HG03159 (cell line): ENCODE data around the gene CRISPLD2.
"Not testable (repeated sequence)": the region's sequence is repeated elsewhere in the genome, so short reads cannot be mapped to it uniquely, and the experiment has no call there.

Experiments used
- ATAC-seq: cut with Tn5 transposase; IDR thresholded peaks from one replicate; pipeline ENCODE4 v1.9.1; 2021; ENCODE audit warnings: mild to moderate bottlenecking, moderate library complexity; ENCODE audit not compliant: unreplicated experiment

Gene CRISPLD2

DNA sequence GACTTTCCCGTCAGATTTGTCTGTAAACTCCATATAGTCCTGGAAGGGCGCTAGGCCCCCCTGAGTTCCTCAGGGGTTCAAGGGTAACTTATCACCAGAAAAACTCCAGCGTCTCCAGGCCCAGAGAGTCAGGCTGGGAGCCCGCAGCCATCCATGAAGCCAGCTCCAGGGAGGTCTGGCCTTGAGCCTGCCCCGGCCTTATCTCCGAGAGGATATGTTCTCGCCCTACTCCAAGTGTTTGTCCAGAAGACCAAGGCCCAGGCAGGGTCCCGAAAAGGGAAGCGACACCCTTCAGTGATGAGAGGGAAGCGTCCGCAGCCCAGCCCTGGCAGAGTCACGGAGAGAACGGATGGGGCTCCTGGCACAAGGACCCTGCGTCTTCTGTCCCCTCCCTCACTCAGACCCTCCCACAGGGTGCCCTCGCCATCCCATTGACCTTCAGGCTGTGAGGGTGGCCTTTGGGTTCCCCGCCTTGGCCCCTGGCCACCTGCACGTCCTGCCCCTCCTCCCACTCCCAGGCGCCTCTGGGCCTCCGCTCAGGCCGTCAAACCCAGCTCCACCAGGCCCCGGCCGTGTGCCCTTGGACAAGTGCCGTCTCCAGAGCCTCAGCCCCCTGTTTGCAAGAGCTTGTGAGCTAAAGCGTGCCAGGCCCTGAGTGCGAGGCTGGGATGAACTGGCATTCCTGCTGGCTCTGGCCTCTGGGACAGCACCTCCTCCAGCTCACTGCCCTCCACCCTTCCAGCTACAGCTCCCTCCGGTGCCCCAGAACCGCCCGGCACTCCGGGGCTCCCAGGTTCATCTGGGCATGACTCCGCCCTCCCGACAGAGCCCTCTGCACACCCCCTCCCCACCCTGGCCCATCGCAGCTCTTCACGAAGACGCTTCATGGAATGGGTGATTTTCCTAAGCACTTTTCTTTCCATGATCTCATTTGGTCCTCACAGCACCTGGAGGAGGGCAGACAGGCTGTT is 108.1 kb downstream of the CRISPLD2 start:
- no peak for ATAC-seq

DNA sequence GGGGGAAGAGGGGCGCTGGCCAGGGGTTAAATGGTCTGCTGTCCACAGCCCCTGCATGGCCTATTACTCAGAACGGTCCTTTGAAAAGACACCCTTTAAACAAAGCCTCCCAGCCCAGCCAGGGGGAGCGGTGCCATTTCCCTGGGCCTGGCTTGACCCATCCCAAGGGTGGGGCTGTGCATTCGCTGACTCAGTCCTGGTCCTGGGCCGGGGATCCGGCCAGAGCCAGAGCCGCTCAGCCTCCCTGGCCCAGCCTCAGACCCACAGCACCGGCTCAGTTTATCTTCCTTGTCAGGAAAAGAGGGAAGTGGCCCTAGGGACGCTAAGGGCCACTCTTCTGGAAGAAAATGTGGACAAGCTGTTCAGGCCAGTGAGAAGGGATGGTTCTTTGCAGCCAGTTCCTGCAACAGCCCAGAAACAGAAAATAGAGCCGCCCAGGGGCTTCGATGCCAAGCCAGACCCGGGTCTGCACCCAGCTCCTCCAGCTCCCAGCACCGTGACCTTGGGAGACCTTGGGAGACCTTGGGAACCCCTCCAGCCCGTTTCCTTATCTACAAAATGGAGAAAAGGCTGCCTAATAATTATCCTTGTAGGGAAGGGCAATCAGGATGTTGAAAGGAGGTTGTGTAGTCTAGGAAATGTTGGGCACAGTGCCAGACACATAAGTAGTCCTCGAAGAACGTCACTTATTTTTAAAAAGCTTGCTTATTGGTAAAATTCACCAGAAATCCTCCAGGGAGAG is 109.1 kb downstream of the CRISPLD2 start:
- ATAC-seq, result no peak

DNA sequence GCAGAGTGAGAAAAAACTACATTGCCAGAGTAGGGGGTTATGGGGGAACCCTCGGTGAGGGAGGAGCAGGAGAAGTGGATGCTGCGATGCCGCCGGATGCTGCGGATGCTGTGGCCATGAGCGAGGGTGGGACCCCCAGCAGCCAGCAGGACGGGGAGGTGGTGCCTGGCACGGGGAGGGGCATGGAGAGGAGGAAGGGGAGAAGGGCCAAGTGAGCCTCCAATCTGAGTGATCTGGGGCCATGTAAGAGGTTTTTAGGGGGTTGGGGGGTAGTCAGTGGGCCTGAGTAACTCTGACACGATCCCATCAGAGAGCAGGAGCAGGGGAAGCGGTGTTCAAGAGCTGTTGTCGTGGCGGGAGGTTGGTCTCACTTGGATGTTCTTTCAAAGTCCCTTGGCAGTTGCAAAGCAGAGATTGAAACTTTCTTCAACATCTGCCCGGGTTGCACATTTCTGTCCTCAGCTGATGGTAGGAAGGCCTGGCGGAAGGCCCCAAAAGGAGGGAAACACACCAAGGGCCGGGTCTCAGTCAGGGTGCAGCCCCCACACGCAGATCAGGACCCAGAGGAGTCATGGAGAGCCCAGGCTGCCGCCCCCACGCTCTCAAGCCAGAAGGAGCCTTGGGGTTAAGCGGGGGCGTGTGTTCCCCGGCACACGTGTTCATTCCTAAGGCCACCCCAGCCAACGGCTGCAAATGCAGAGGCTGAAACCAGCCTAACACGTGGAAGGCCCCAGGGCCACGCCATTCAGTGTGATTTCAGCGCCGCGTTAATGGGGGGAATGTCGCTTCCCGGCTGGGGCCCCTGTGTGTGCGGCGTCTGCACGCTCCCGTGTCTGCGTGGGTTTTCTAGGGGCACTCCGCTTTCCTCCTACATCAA is 109.9 kb downstream of the CRISPLD2 start:
- ATAC-seq, result no peak

DNA sequence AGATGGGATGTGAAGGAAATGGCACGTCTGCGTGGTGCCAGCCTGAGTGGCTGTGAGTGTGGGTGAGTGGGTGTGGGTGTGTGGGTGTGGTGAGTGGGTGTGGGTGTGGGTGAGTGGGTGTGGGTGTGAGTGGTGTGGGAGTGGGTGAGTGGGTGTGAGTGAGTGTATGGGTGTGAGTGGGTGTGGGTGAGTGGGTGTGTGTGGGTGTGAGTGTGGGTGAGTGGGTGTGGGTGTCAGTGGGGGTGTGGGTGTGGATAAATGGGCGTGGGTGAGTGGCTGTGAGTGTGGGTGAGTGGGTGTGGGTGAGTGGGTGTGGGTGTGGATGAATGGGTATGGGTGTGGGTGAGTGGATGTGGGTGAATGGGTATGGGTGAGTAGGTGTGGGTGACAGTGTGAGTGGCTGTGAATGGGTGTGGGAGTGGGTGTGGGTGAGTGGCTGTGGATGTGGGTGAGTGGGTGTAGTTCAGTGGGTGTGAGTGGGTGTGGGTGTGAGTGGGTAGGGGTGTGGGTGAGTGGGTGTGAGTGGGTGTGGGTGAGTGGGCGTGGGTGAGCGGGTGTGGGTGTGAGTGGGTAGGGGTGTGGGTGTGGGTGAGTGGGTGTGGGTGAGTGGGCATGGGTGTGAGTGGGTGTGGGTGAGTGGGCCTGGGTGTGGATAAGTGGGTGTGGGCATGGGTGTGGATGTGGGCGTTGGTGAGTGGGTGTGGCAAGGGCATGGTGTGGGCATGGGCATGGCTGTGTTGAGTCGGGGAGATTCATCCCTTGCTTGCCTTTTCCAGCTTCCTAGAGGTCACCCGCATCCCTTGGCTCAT is 110.7 kb downstream of the CRISPLD2 start:
- ATAC-seq, result no peak

DNA sequence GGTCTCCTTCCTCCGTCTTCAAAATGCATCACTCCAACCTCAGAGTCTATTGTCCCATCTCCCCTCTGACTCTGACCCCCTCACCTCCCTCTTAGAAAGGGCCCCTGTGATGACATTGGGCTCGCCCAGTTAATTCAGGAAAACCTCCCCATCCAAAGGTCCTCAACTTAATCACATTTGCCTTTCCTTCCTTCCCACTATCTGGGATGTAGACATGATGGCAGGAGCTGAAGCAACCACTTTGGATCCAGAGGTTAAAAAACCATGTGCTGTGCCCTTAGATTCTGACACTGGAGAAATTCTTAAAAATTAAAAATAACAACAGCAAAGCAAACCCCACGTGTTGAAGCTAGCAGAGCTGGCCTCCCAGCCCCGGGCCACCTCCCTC is 111.3 kb downstream of the CRISPLD2 start:
- ATAC-seq, result no peak

DNA sequence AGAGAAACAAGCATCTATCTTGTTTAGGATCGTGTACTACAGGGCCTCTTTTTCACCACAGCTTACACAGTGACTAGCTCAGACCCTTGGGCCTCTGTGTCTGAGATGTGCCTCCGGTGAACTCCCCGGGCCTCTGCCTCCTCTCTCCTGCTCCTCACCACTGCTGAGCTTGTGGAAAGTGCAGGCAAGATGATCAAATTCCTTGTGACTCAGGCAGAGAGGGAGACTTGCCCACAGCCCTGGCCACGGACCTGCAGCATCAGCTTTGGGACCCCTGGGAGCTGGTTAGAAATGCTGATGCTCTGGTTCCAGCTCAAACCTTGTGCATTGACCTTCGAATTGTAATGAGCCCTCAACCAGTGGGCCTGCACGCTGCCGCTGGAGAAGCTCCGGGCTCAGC is 111.7 kb downstream of the CRISPLD2 start:
- ATAC-seq, result no peak

DNA sequence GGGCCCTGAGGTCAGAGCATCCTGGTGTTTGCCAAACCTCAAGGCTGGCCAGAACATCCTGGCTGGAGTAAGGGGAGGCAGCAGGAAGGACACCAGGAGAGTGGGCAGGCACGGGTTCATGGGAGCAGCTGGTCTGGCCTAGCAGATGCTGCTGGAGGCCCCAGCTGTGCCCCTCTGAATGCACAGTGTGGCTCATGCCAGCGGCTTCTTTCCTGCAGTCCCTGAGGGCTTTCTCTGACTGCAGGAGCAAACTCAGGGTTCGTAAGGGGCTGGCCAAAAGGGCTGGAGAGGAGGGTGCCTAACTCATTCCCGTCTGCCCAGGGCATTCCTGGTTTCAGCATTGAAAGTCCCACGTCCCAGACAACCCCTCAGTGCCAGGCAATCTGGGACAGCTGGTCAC is 112.9 kb downstream of the CRISPLD2 start:
- no peak for ATAC-seq

DNA sequence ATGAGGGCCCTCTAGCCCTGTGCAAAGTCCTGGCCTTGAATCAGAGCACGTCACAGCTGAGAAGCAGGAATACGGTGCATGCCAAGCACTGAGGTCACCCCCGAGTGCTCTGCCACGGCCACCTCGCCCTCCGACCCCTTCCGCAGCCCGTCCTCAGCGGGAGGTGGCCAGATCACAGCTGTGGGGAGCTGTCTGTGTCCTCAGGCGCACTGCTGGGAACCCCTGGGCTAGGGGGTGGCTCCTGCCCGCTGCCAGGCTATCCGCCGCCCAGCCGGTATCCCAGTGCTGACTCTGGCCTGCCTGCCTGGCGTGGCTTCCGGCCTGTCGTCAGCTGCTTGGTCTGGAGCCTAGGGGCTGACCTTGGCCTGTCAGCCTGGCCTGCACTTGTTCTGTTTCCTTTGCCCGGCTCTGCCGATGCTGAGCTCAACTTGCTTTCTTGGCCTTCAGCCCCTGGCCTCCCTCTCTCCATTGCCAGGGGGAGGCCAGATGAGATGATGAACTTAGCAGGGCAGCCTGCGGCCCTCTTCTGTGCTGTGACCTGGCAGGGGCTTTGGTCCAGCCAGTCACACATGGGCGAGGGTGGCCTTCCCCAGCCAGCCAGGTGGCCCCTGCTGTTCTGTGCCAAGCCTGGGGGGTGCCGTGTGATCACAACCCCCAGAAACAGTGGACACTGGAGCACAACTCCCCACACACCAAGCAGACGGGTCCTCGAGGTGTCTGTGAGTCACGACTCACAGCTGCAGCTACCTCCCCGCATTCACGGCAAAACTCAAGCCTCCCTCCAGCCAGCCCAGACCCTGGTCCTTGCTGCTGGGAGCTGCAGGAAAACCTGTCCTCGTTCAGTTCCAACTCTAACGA is 114.2 kb downstream of the CRISPLD2 start:
- no peak for ATAC-seq

DNA sequence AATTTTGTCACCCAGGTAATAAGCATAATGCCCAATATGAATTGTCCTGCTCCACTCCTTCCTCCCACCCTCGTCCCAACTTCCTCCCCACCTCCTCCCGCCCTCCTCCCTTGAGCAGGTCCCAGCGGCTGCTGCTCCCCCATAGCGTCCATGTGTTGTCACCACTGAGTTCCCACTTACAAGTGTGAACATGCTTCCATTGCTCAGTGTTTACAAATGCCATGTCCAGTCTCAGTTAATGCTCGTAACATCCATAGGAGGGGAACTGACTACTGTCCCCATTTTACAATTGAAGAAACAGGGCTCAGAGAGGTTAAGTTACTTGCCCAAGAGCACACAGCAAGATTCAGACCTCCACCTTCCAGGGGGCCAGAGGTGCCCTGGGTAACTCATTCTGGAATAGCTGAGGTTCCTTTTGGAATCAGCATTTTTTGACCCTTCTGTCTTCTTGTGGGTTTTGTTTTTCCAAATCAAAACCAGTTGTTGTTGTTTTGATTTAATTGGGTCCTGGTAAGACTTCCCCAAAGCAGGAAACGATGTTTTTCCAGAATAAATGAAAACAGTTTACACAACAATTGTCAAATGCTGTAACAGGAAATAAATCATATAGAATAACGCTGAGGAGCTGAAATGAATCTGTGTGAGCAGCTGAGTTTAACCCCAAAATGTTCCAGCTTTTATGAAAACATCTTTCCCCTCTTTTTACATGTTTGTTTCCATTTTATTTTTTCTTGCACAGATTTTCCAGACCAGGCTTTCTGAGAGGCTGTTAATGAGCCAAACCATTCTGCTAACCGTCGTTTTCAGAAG is 117.6 kb downstream of the CRISPLD2 start:
- no peak for ATAC-seq

DNA sequence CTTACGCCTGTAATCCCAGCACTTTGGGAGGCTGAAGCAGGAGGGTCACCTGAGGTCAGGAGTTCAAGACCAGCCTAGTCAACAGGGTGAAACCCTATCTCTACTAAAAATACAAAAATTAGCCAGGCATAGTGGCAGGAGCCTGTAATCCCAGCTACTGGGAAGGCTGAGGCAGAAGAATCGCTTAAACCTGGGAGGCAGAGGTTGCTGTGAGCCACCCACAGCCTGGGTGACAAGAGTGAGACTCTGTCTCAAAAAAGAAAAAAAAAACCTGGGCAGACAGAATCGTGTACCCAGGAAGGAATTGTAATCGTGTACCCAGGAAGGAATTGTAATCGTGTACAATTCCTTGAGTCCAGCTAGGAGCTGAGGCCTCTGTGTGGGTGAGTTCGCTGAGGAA is 118.8 kb downstream of the CRISPLD2 start:
- ATAC-seq, result not testable (repeated sequence)

DNA sequence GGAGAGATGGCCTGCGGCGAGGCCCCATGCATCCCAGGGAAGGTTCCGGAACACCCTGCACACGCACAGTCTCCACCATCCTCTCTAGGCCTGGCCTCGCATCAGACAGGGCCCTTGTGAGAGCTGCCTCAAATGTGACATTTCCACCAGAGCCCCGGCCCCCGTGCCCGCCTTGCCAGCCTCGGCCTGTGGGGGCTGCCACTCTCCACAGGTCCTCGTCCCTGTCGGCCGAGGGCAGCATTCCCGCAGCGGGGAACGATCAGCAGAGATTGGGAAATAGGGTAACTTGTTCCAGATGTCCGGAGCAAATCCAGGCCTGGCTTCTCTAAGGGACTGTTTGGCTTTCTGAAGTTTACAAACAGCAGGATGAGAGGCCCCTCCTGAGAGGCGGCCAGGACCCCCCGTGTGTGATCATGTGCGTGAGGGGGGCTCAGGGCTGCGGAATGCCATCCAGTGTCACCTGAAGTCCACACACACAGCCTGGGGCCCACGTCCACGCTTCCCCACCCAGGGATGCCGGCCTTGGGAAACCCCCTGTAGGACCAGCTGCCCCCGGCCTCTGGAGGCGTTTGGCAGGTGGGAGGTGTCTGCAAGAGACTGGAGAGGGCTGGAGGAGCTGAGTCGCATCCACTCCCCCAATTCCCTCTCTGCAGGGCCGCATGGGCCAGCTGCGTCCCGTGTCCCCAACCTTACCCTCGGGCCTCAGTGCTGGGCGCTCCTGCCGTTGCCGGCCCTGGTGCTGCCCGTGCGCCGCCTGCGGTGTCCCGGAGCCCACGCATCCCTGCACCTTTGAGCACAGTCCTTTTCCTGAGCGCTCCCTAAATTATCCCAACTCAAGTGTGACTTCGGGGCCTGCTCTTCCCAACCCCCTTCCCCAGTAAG is 121.1 kb downstream of the CRISPLD2 start:
- ATAC-seq, result no peak

DNA sequence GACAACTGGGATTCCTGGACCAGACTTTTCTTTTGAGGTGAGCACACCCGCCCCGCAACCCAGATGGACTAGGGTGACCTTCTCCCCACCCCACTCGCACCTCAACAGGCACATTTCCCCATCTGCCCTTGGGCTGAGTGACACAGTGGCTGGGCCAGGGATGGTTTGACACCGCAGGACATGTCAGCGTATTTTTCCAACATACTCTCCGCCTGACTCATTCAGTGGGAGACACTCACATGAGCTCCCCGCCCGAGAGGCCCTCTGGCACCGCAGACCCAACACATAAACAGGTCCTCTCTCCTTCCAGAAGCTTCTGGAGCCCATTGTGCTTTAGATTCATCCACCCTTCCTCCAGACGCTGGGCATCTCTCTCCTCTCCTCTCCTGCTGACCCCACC is 122.1 kb downstream of the CRISPLD2 start:
- no peak for ATAC-seq

DNA sequence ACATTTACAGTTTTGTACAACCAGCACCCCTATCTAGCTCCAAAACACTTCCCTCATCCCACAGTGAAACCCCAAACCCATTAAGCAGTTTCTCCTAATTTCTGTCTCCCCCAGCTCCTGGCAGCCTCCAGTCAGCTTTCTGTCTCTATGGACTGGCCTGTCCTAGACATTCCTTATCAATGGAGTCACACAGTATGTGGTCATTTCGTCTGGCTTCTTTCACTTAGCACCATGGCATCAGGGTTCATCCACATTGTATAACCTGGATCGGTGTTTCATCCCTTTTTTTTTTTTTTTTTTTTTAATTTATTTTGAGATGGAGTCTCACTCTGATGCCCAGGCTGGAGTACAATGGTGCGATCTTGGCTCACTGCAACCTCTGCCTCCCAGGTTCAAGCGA is 123.0 kb downstream of the CRISPLD2 start:
- no peak for ATAC-seq

DNA sequence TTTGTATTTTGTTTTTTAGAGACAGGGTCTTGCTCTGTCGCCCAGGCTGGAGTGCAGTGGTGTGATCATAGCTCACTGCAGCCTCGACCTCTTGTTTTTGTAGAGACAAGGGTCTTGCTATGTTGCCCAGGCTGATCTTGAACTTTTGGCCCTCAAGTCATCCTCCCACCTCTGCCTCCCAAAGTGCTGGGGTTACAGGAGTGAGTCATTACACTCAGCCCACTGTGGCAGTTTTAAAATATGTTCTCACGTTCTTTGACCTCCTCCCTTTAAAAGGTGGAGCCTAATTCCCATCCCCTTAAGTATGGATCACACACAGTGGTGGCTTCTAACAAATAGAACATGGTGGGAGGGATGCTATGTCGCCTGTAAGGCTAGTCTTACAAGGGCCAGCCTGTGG is 123.8 kb downstream of the CRISPLD2 start:
- no peak for ATAC-seq

DNA sequence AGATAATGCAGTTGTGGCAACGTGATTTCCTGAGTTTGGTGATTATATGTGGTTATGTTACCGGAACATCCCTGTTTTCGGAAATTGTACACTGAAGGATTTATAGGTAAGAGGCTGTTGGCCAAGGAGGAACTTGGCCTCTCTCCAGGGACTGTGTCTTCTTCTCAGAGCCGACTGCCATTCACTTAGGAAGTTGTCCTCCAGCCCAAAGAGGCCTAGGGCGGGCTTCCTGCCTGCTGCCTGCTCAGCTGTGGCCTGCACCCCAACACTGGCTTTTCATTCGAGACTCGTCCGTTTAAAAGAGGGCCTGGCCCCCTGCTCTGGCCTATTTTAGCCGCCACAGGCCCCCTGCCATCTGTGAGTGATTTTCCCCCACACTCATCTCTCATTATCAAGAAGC is 127.2 kb downstream of the CRISPLD2 start:
- ATAC-seq, result no peak

DNA sequence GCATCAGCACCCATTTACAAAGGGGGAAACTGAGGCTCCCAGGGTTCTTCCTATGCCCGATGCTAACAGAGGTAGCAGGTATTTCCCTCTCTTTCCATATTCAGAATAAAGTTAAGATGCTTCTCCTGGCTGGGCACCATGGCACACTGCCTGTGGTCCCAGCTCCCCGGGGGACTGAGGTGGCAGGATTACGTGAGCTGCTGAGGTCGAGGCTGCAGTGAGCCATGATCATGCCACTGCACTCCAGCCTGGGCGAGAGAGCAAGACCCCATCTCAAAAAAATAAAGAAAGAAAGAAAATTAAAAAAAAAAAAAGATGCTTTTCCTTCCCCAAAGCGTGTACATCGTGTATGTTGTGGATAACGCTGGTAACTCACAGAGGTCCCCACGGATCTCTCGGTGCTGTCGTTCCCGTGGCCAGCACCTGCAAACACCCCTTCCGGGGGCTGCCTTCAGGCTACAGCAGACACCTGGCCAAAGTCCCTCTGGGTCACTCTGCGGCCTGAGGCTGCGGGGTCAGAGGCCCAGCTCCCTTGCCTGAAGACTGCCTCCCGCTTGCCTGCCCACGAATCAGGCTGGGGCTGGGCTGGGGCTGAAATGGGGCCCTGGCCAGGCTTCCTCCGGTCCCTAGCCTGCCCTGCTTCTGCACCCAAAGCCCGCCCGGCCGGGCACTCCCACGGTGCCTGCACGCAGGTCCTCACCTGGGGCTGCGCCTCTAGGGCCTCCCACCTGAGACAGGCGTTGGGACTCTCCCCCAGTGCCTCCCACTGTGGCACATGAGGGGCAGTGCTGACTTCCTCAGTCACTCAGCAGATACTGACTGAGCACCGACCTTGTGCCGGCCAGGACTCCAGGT is 128.4 kb downstream of the CRISPLD2 start:
- no peak for ATAC-seq
